Neural cell (in vitro differentiated cells): ENCODE data around the gene BAHD1.

ENCODE experiments used
- EP300 ChIP-seq: fragments of 450-650 bp; conservative IDR thresholded peaks from 2 replicates; pipeline ENCODE4 v1.6.1; 2014; ENCODE audit warnings: antibody characterized with exemption, mild to moderate bottlenecking, moderate library complexity; ENCODE audit not compliant: poor library complexity, severe bottlenecking
- EZH2 ChIP-seq: fragments of 200-600, 300-800 bp; shearing (Covaris generic), sonication (generic); IDR thresholded peaks from 2 replicates; pipeline ENCODE4 v1.6.1; 2014; ENCODE audit warnings: antibody characterized with exemption, low read length, borderline replicate concordance, mild to moderate bottlenecking; ENCODE audit not compliant: insufficient read depth, poor library complexity, severe bottlenecking
- MXI1 ChIP-seq: fragments of 450-650 bp; conservative IDR thresholded peaks from 2 replicates; pipeline ENCODE4 v1.6.1; 2014; ENCODE audit warnings: antibody characterized with exemption, mild to moderate bottlenecking; ENCODE audit not compliant: poor library complexity, severe bottlenecking
- POLR2AphosphoS5 ChIP-seq: IDR thresholded peaks from 2 replicates; pipeline ENCODE4 v1.6.1; 2012
- RAD21 ChIP-seq: fragments of 450-650 bp; conservative IDR thresholded peaks from 2 replicates; pipeline ENCODE4 v1.6.1; 2014; ENCODE audit warnings: antibody characterized with exemption, mild to moderate bottlenecking, moderate library complexity
- SMC3 ChIP-seq: fragments of 450-650 bp; conservative IDR thresholded peaks from 2 replicates; pipeline ENCODE4 v1.6.1; 2014; ENCODE audit warnings: antibody characterized with exemption, mild to moderate bottlenecking, moderate library complexity; ENCODE audit not compliant: poor library complexity
- TAF1 ChIP-seq: IDR thresholded peaks from 2 replicates; pipeline ENCODE4 v1.6.1; 2012; ENCODE audit warnings: low read depth
- TF ChIP-seq, protein P1 (sequence below): fragments of 450-650 bp; IDR thresholded peaks from 2 replicates; pipeline ENCODE4 v1.5.1; 2014; ENCODE audit warnings: antibody characterized with exemption, mild to moderate bottlenecking, moderate library complexity; ENCODE audit not compliant: poor library complexity, severe bottlenecking
- TF ChIP-seq, protein P2 (sequence below): IDR thresholded peaks from 2 replicates; pipeline ENCODE4 v1.6.1; 2012; ENCODE audit warnings: borderline replicate concordance

DNA sequence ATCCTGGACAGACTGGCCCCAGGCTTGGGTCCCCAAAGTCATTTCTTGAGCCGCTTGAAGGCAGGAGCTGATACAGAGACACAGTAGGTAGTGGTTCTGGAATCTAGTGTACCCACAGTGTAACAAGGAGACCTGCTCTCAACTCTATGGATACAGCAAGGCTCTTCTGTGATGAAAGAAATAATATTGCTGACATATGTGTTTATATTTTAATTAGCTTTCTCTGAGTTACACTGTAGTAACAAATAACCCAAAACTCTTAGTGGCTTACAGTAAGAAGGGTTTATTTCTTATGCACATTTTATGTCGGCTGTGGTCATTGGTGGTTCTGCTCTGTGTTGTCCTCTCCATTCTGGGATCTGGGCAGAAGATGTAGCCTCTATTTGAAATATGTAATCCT lies 75.6 kb downstream of the BAHD1 start:
- TF ChIP-seq TAF1 (no peak), SMC3 (no peak), EP300 (no peak), POLR2AphosphoS5 (no peak), EZH2 (no peak), MXI1 (no peak), RAD21 (no peak)
- TF ChIP-seq, protein P1, sequence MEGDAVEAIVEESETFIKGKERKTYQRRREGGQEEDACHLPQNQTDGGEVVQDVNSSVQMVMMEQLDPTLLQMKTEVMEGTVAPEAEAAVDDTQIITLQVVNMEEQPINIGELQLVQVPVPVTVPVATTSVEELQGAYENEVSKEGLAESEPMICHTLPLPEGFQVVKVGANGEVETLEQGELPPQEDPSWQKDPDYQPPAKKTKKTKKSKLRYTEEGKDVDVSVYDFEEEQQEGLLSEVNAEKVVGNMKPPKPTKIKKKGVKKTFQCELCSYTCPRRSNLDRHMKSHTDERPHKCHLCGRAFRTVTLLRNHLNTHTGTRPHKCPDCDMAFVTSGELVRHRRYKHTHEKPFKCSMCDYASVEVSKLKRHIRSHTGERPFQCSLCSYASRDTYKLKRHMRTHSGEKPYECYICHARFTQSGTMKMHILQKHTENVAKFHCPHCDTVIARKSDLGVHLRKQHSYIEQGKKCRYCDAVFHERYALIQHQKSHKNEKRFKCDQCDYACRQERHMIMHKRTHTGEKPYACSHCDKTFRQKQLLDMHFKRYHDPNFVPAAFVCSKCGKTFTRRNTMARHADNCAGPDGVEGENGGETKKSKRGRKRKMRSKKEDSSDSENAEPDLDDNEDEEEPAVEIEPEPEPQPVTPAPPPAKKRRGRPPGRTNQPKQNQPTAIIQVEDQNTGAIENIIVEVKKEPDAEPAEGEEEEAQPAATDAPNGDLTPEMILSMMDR, result no peak
- TF ChIP-seq, protein P2, sequence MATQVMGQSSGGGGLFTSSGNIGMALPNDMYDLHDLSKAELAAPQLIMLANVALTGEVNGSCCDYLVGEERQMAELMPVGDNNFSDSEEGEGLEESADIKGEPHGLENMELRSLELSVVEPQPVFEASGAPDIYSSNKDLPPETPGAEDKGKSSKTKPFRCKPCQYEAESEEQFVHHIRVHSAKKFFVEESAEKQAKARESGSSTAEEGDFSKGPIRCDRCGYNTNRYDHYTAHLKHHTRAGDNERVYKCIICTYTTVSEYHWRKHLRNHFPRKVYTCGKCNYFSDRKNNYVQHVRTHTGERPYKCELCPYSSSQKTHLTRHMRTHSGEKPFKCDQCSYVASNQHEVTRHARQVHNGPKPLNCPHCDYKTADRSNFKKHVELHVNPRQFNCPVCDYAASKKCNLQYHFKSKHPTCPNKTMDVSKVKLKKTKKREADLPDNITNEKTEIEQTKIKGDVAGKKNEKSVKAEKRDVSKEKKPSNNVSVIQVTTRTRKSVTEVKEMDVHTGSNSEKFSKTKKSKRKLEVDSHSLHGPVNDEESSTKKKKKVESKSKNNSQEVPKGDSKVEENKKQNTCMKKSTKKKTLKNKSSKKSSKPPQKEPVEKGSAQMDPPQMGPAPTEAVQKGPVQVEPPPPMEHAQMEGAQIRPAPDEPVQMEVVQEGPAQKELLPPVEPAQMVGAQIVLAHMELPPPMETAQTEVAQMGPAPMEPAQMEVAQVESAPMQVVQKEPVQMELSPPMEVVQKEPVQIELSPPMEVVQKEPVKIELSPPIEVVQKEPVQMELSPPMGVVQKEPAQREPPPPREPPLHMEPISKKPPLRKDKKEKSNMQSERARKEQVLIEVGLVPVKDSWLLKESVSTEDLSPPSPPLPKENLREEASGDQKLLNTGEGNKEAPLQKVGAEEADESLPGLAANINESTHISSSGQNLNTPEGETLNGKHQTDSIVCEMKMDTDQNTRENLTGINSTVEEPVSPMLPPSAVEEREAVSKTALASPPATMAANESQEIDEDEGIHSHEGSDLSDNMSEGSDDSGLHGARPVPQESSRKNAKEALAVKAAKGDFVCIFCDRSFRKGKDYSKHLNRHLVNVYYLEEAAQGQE, result no peak
